Sigmoid colon (tissue), 7 donors: ENCODE measurements around the gene ELMO1. TPM values are rescaled to one million over a fixed set of nuclear protein-coding genes. Genes with fewer than 3 reads are reported as not detected.
A peak's percentile ranks its signal among the peaks of the same experiment; 100 is the strongest.

Experiments
- DNase-seq: peaks from one replicate; pipeline ENCODE4 v3.0.0-alpha.2; 2019
- H3K27ac ChIP-seq, 4 donors: fragments of 200-600 bp; sonication (generic); one replicate each; pipeline ENCODE4 v1.5.1; 2016 to 2019; ENCODE audit warnings: mild to moderate bottlenecking in 1 of 4
- H3K27me3 ChIP-seq, 3 donors: fragments of 200-600 bp; sonication (generic); one replicate each; pipeline ENCODE4 v1.5.1; 2019; ENCODE audit warnings: mild to moderate bottlenecking in 1 of 3
- H3K36me3 ChIP-seq, 4 donors: fragments of 200-600 bp; sonication (generic); one replicate each; pipeline ENCODE4 v1.5.1; 2016 to 2019
- H3K4me1 ChIP-seq, 4 donors: fragments of 200-600 bp; sonication (generic); one replicate each; pipeline ENCODE4 v1.5.1; 2017 to 2019
- H3K4me3 ChIP-seq, 4 donors: fragments of 200-600 bp; sonication (generic); one replicate each; pipeline ENCODE4 v1.5.1; 2017 to 2019; ENCODE audit warnings: mild to moderate bottlenecking in 2 of 4, moderate library complexity in 1 of 4
- H3K9me3 ChIP-seq, 4 donors: fragments of 200-600 bp in 3 of 4; sonication (generic) in 3 of 4; one replicate each; pipeline versions ENCODE4 v1.5.1 to v1.6.1; 2013 to 2019
- CTCF ChIP-seq, 4 experiments: fragments of 450-650 bp in 3 of 4; fragments of 200-600 bp in 1 of 4; IDR thresholded peaks; one replicate each; pipeline ENCODE4 v1.5.1; 2016 to 2019; ENCODE audit warnings: antibody characterized with exemption in 4 of 4, mild to moderate bottlenecking in 3 of 4, moderate library complexity in 2 of 4
- EP300 ChIP-seq, 4 donors: sonication (generic); formaldehyde crosslinking; IDR thresholded peaks; one replicate each; pipeline ENCODE4 v1.6.1; 2017; ENCODE audit warnings: antibody characterized with exemption in 4 of 4
- POLR2A ChIP-seq, 2 donors: fragments of 450-650 bp; IDR thresholded peaks; one replicate each; pipeline ENCODE4 v1.6.1; 2016; ENCODE audit warnings: antibody characterized with exemption in 2 of 2, mild to moderate bottlenecking in 2 of 2, moderate library complexity in 2 of 2
- POLR2AphosphoS5 ChIP-seq, 4 donors: sonication (generic); formaldehyde crosslinking; IDR thresholded peaks; one replicate each; pipeline ENCODE4 v1.6.1; 2017; ENCODE audit warnings: antibody characterized with exemption in 4 of 4
- WGBS, 2 donors: extraction: QIAGEN DNeasy Blood & Tissue Kit; methylation state at CpG; one replicate each; pipeline ENCODE4 v1.1.7; 2013; 5-methylcytosine and 5-hydroxymethylcytosine counted together
- intact Hi-C: fragments of 100-400 bp; cut with DNase I; formaldehyde crosslinking; loops from one replicate; pipeline ENCODE4 v1.15.1; 2023
- polyA plus RNA-seq, 3 donors: library from polyadenylated mRNA; stranded (reverse); fragments of 200-250 nt; gene quantifications; one replicate each; pipeline ENCODE4 v1.2.3, GENCODE V29; 2013
- total RNA-seq, 4 donors: library from RNA; depleted of rRNA; stranded (reverse); fragments of >200 nt; gene quantifications; one replicate each; pipeline ENCODE4 v1.1.0, GENCODE V29; 2016
- donor health status: healthy with polysubstance abuse.
- donor health status: Bipolar disorder and iron deficiency.
- donor health status: healthy.

The ELMO1 gene
- total and polyA plus RNA-seq, 7 donors, result 2.3 to 63.1 (median 33.9) TPM

- H3K36me3 ChIP-seq, result no peaks in the 10 kb centered on the region
- intact Hi-C loops, result loop anchor here (10.0 kb wide), 1 partner anchor 68 kb away; no protein-coding TSS in a partner anchor
- no peaks in the 10 kb centered on the region for H3K27me3 ChIP-seq
- TF ChIP-seq CTCF (IDR thresholded peaks at IDR 0.05), result no peak
- TF ChIP-seq EP300 (IDR thresholded peaks at IDR 0.05), result no peak
- no peak for TF ChIP-seq POLR2AphosphoS5 (IDR thresholded peaks at IDR 0.05)
- no peak for TF ChIP-seq POLR2A (IDR thresholded peaks at IDR 0.05)
- 84 to 86% methylated on average over 2 of the region's 2 CpGs for WGBS, 2 donors
- no peaks in the 10 kb centered on the region for H3K9me3 ChIP-seq
- H3K27ac ChIP-seq, result no peak overlapping the region
- DNase-seq, result no peak
- H3K4me3 ChIP-seq, result no peak overlapping the region
- H3K4me1 ChIP-seq, result no peaks in the 10 kb centered on the region
Observed at GRCh38 chr7:37216923-37217322, 231.7 kb downstream of the ELMO1 start.

GRCh38 chr7:37216156-37216852 is 232.4 kb downstream of the ELMO1 start:
- Histone ChIP-seq H3K27ac (peak overlapping the region in 2 of 4 donors; percentile 12 to 50), H3K9me3 (no peaks in the 10 kb centered on the region), H3K36me3 (no peaks in the 10 kb centered on the region), H3K4me3 (no peak overlapping the region), H3K4me1 (no peaks in the 10 kb centered on the region), H3K27me3 (no peaks in the 10 kb centered on the region)
- WGBS, 2 donors, result 85 to 88% methylated on average over 10 of the region's 10 CpGs
- DNase-seq, result no peak
- TF ChIP-seq POLR2A (IDR thresholded peaks at IDR 0.05) (no peak), CTCF (IDR thresholded peaks at IDR 0.05) (no peak), EP300 (IDR thresholded peaks at IDR 0.05) (no peak), POLR2AphosphoS5 (IDR thresholded peaks at IDR 0.05) (peak in 1 of 4 donors; percentile 45)
- intact Hi-C loops, result loop anchor here (10.0 kb wide), 1 partner anchor 68 kb away; no protein-coding TSS in a partner anchor

GRCh38 chr7:37215290-37215923 is 233.3 kb downstream of the ELMO1 start:
- 76 to 81% methylated on average over 3 of the region's 3 CpGs for WGBS, 2 donors

GRCh38 chr7:37212556-37212955 is 236.1 kb downstream of the ELMO1 start:
- peaks cover 0 to 24% (median 19%) of the 10 kb centered on the region in 4 donors for H3K4me1 ChIP-seq
- no peaks in the 10 kb centered on the region for H3K36me3 ChIP-seq
- peak overlapping the region in 1 of 4 donors; percentile 57 for H3K27ac ChIP-seq
- 49 to 81% methylated on average over 8 of the region's 8 CpGs for WGBS, 2 donors
- TF ChIP-seq EP300 (IDR thresholded peaks at IDR 0.05), result no peak
- no peak for TF ChIP-seq POLR2AphosphoS5 (IDR thresholded peaks at IDR 0.05)
- H3K9me3 ChIP-seq, result no peaks in the 10 kb centered on the region
- H3K4me3 ChIP-seq, result no peak overlapping the region
- DNase-seq, result no peak
- H3K27me3 ChIP-seq, result no peaks in the 10 kb centered on the region
- intact Hi-C loops, result loop anchor here (10.0 kb wide), 1 partner anchor 72 kb away; no protein-coding TSS in a partner anchor

More at GRCh38 chr7:37215290-37215923, 233.3 kb downstream of the ELMO1 start:
- H3K4me1 ChIP-seq, result no peaks in the 10 kb centered on the region
- H3K4me3 ChIP-seq, result no peak overlapping the region
- peak overlapping the region in 1 of 4 donors; percentile 50 for H3K27ac ChIP-seq
- H3K27me3 ChIP-seq, result no peaks in the 10 kb centered on the region
- no peaks in the 10 kb centered on the region for H3K9me3 ChIP-seq
- no peaks in the 10 kb centered on the region for H3K36me3 ChIP-seq
- intact Hi-C loops, result loop anchor here (10.0 kb wide), 1 partner anchor 69 kb away; no protein-coding TSS in a partner anchor
- TF ChIP-seq CTCF (IDR thresholded peaks at IDR 0.05) (no peak), POLR2AphosphoS5 (IDR thresholded peaks at IDR 0.05) (no peak), POLR2A (IDR thresholded peaks at IDR 0.05) (no peak), EP300 (IDR thresholded peaks at IDR 0.05) (no peak)
- no peak for DNase-seq

GRCh38 chr7:37212051-37212450 is 236.6 kb downstream of the ELMO1 start:
- Histone ChIP-seq H3K9me3 (no peaks in the 10 kb centered on the region), H3K4me1 (peaks cover 0 to 28% (median 19%) of the 10 kb centered on the region in 4 donors), H3K27ac (peak overlapping the region; percentile 18 to 60 (median 42)), H3K36me3 (no peaks in the 10 kb centered on the region), H3K27me3 (no peaks in the 10 kb centered on the region), H3K4me3 (no peak overlapping the region)
- intact Hi-C loops, result loop anchor here (10.0 kb wide), 1 partner anchor 73 kb away; no protein-coding TSS in a partner anchor
- DNase-seq, result no peak
- TF ChIP-seq POLR2AphosphoS5 (IDR thresholded peaks at IDR 0.05) (no peak), POLR2A (IDR thresholded peaks at IDR 0.05) (no peak), CTCF (IDR thresholded peaks at IDR 0.05) (no peak), EP300 (IDR thresholded peaks at IDR 0.05) (no peak)
